ENCODE data around the gene AGBL5. TPM values are rescaled to one million over a fixed set of nuclear protein-coding genes. Genes with fewer than 3 reads are reported as not detected.

AGBL5 gene
- total and polyA plus RNA-seq, 3 donors from 2014 or later = 227 to 784 (median 294) TPM

DNA sequence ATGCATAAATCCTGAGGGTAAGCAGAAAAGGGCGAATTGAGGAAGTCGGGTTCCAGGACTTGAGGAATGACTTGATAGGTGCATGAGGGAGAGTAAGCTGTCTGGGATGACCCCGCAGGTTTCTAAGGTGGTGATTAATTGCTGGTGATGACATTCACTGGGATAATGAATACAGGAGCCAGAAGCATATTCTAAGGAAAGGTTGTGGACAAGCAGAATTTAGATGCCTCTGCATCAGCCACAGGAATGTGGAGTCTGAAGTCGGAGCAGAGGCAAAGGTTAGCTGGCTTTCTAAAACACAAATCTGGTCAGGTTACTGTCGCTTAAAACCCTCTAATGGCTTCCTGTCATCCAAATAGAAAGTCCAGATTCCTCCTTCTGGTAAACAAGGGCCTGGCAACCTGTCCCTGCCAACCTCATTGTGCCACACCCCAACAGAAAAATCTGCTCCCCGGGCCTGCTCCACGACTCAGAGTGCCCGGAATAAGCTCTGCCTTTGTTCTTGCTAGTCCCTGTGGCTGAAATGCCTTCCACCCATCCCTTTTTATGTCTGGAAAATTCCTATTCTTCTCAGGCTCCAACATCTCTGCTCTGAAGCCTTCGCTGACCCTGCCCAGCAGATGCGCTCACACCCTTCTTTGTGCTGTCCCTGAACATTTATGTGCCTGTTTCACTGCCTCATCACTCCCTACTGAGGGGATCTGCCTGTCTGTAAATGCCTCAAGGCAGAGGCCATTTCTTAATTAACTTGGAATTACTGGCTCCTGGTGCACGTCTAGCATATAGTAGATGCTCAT, 30.0 kb upstream of the AGBL5 start:
- Histone ChIP-seq H3K9me3 (no peaks in the 10 kb centered on the region), H3K4me3 (no peak overlapping the region), H3K27ac (no peak overlapping the region), H3K36me3 (ENCODE audit: low read depth, missing control alignments) (no peaks in the 10 kb centered on the region), H3K4me1 (peaks cover 13% of the 10 kb centered on the region), H3K27me3 (no peaks in the 10 kb centered on the region)
- TF ChIP-seq POLR2A (IDR thresholded peaks at IDR 0.05) (no peak), CTCF (IDR thresholded peaks at IDR 0.05) (no peak)
- intact Hi-C loops (cut with DNase I; ENCODE audit: low total_unique reads) = no loop called here
- no peak for DNase-seq
- WGBS, 2 donors = 87 to 91% methylated on average over 11 of the region's 11 CpGs

GRCh38 chr2:27023740-27024139, 27.7 kb upstream of the AGBL5 start:
- H3K36me3 ChIP-seq (ENCODE audit: low read depth, missing control alignments) = no peaks in the 10 kb centered on the region

GRCh38 chr2:27024188-27024587, 27.3 kb upstream of the AGBL5 start:
- WGBS, 2 donors = 75 to 100% methylated on average over 4 to 18 of the region's 18 CpGs
- TF ChIP-seq POLR2A (IDR thresholded peaks at IDR 0.05) (no peak), CTCF (IDR thresholded peaks at IDR 0.05) (peak in 1 of 3 experiments; percentile 14)
- no peaks in the 10 kb centered on the region for H3K27me3 ChIP-seq
- no peaks in the 10 kb centered on the region for H3K36me3 ChIP-seq (ENCODE audit: low read depth, missing control alignments)
- no peak overlapping the region for H3K27ac ChIP-seq
- intact Hi-C loops (cut with DNase I; ENCODE audit: low total_unique reads) = no loop called here
- no peaks in the 10 kb centered on the region for H3K9me3 ChIP-seq
- H3K4me3 ChIP-seq = no peak overlapping the region
- DNase-seq = peak; percentile 32
- H3K4me1 ChIP-seq = peaks cover 13% of the 10 kb centered on the region

More at GRCh38 chr2:27023740-27024139, 27.7 kb upstream of the AGBL5 start:
- Histone ChIP-seq H3K4me1 (peaks cover 13% of the 10 kb centered on the region), H3K27me3 (no peaks in the 10 kb centered on the region), H3K9me3 (no peaks in the 10 kb centered on the region), H3K27ac (no peak overlapping the region), H3K4me3 (no peak overlapping the region)
- no peak for DNase-seq
- no peak for TF ChIP-seq POLR2A (IDR thresholded peaks at IDR 0.05)
- TF ChIP-seq CTCF (IDR thresholded peaks at IDR 0.05) = no peak
- intact Hi-C loops (cut with DNase I; ENCODE audit: low total_unique reads) = no loop called here
- WGBS, 2 donors = 96 to 97% methylated on average over 7 of the region's 7 CpGs

- Histone ChIP-seq H3K4me3 (no peak overlapping the region), H3K27ac (no peak overlapping the region), H3K27me3 (no peaks in the 10 kb centered on the region), H3K36me3 (ENCODE audit: low read depth, missing control alignments) (no peaks in the 10 kb centered on the region), H3K9me3 (no peaks in the 10 kb centered on the region), H3K4me1 (peaks cover 11% of the 10 kb centered on the region)
- WGBS, 2 donors = 88 to 98% methylated on average over 8 to 12 of the region's 12 CpGs
- intact Hi-C loops (cut with DNase I; ENCODE audit: low total_unique reads) = no loop called here
- no peak for DNase-seq
- no peak for TF ChIP-seq CTCF (IDR thresholded peaks at IDR 0.05)
- no peak for TF ChIP-seq POLR2A (IDR thresholded peaks at IDR 0.05)
Measured at GRCh38 chr2:27024812-27025211, 26.7 kb upstream of the AGBL5 start.

Measured in testis (tissue), 3 donors.